GM21619 (cell line): ENCODE measurements around the gene USP32.

Experiments used
- ATAC-seq: cut with Tn5 transposase; IDR thresholded peaks from one replicate; pipeline ENCODE4 v1.9.1; 2021; ENCODE audit not compliant: unreplicated experiment

Gene USP32

DNA sequence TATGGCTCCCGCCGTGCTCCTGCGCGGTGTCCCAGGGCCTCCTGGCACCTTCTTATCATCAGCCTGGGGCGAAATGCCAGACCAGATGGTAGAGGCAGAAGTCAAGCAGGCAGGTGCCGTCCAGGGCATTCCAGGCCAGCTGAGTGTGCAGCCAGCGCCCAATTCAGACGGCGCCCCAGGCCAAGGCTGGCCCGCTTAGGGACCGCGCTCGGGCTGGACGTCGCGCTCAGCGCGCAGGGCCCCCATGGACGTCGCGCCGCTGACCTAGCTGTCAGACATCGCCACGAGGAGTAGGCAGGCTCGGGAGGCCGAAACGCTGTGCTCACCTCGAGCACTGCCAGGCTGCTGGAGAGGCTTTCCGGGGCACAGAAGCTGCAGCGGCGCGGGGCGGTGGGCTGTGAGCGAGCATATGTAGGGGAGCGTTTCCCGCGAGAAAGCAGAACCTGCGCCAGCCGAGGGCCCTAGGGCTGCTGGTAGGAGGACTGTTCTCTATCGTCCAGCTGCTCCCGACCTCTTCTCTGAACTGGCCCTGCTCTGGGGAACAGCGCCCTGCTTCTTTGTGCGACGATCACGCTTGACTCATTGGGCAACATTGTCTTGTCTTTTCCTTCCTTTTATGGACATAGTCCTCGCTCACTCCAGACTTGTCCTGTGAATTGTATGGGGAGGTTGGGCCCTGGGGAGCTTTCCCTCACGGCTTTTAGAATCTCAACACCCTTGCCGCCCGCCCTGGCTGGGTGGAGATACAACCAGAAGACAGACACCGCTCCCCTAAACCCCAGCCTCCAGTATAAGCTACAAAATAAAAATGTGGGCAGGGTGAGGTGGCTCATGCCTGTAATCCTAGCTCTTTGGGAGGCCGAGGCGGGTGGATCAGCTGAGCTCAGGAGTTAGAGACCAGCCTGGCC lies 250.6 kb downstream of the USP32 start:
- ATAC-seq: no peak

GRCh38 chr17:60139438-60140285 lies 252.3 kb downstream of the USP32 start:
- ATAC-seq: no peak

GRCh38 chr17:60138769-60139437 lies 253.0 kb downstream of the USP32 start:
- ATAC-seq: no peak

- no peak for ATAC-seq
These were observed 254.2 kb downstream of the USP32 start for GRCh38 chr17:60137731-60138130.

DNA sequence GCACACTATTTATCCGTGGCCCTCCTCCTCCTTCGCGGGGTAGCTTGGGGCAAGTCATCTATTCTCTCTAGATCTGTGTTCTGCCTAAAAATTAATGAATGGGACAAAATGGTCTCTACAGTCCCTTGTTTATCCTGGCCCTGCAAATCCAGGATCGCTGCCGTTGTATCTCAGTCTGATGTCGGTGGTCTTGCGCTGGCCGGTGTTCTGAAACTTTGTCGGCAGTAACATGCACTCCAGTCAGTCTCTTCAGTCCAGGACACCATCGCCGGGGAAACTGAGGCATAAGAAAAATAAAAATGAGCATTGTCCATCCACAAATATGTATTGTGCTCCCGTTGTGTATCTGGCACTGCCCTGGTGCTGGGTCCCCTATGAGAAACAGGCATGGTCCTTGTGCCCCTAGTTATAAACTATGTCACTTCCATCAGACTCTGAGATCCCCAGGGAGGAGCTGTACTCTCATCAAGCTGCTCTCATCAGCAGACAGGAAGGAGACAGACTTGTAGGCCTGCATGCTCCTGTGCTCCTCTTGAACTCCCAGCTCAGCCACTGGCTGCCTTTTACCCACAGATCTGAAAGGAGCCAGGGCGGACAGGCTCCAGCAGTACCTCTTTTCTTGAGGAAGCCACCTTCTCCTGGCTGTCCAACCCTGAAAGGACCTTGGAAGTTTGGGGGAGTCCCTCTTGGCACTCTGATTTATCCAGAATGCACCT lies 255.8 kb downstream of the USP32 start:
- ATAC-seq: no peak

- peak; percentile 90 for ATAC-seq
These were observed 256.6 kb downstream of the USP32 start for GRCh38 chr17:60135151-60135950.

DNA sequence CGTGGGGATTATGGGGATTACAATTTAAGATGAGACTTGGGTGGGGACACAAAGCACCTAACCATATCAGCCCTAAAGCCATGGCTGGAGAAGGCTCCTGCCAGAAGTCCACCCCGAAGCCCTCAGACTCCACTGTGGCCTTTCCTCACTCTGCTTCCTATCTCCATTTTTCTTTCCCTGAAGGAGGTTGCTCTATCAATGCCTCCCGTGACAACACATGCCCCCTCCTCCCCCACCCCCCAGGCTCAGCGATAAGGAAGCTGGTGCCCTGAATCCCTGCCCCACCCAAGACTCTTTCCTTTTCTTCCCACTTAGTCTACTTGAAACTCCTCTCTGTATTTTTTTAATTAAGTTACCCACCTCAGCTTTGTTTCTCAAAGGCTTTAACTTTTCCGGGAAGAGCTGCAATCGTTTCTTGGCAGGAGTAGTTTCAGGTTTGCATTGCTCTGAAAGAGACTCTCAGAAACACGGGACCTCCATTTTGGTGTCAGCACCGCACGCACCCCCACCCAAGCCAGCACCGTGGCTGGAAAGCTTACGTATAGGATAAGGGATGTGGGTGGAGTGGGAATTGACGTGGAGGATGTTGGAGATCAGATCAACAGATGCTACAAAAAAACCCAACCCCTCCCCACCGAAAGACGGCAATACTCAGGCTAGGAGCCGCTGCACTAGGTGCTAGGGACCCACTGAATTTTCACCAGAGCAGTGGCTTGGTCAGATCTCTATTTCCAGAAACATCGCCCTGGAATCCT lies 257.4 kb downstream of the USP32 start:
- ATAC-seq: no peak

- no peak for ATAC-seq
These were observed 261.5 kb downstream of the USP32 start for GRCh38 chr17:60130466-60130865.

GRCh38 chr17:60129164-60129563 lies 262.8 kb downstream of the USP32 start:
- ATAC-seq: no peak
